Measurements from ENCODE around the gene UBE2R2. TPM values are rescaled to one million over a fixed set of nuclear protein-coding genes. Genes with fewer than 3 reads are reported as not detected.
A peak's percentile ranks its signal among the peaks of the same experiment; 100 is the strongest.

Gene UBE2R2
- total RNA-seq, 2 experiments from 2014 or later, result 33.1 to 36.6 TPM

GRCh38 chr9:33884856-33885701, 68.1 kb downstream of the UBE2R2 start:
- H3K27me3 Mint-ChIP-seq, result no peaks in the 10 kb centered on the region
- peak overlapping the region; percentile 1 for H3K27ac Mint-ChIP-seq
- H3K4me3 Mint-ChIP-seq, result no peak overlapping the region
- peaks cover 4% of the 10 kb centered on the region for H3K36me3 Mint-ChIP-seq (ENCODE audit: low read depth)
- no peak for DNase-seq
- POLR2A ChIA-PET, result no interaction called here
- no peaks in the 10 kb centered on the region for H3K9me3 Mint-ChIP-seq
- H3K4me1 Mint-ChIP-seq, result peaks cover 16% of the 10 kb centered on the region
- CTCF ChIA-PET, result interaction anchor here (0.6 to 1.0 kb wide), 3 partner anchors 9 to 517 kb away, joined by 3 to 4 read pairs (median 3); no protein-coding TSS in a partner anchor

GRCh38 chr9:33885948-33886347, 69.0 kb downstream of the UBE2R2 start:
- peaks cover 11% of the 10 kb centered on the region for H3K4me1 Mint-ChIP-seq
- no peaks in the 10 kb centered on the region for H3K27me3 Mint-ChIP-seq
- no peak overlapping the region for H3K4me3 Mint-ChIP-seq
- ChIA-PET CTCF (interaction anchor here (0.6 kb wide), 1 partner anchor 62 kb away, joined by 3 read pairs; no protein-coding TSS in a partner anchor), POLR2A (no interaction called here)
- no peak overlapping the region for H3K27ac Mint-ChIP-seq
- H3K36me3 Mint-ChIP-seq (ENCODE audit: low read depth), result peaks cover 4% of the 10 kb centered on the region
- DNase-seq, result no peak
- H3K9me3 Mint-ChIP-seq, result no peaks in the 10 kb centered on the region

GRCh38 chr9:33893861-33894260, 76.9 kb downstream of the UBE2R2 start:
- Mint-ChIP-seq H3K36me3 (ENCODE audit: low read depth) (peaks cover 9% of the 10 kb centered on the region), H3K4me1 (no peaks in the 10 kb centered on the region), H3K27ac (peak overlapping the region; percentile 25), H3K27me3 (no peaks in the 10 kb centered on the region), H3K4me3 (no peak overlapping the region), H3K9me3 (no peaks in the 10 kb centered on the region)
- no peak for DNase-seq
- POLR2A ChIA-PET, result no interaction called here
- CTCF ChIA-PET, result interaction anchor here (0.7 to 1.4 kb wide), 3 partner anchors 9 to 124 kb away, joined by 3 to 4 read pairs (median 3); no protein-coding TSS in a partner anchor

- Mint-ChIP-seq H3K4me1 (no peaks in the 10 kb centered on the region), H3K36me3 (ENCODE audit: low read depth) (peaks cover 9% of the 10 kb centered on the region), H3K27me3 (no peaks in the 10 kb centered on the region), H3K9me3 (no peaks in the 10 kb centered on the region), H3K27ac (no peak overlapping the region), H3K4me3 (no peak overlapping the region)
- ChIA-PET CTCF (interaction anchor here (1.2 to 1.4 kb wide), 2 partner anchors 9 to 81 kb away, joined by 3 to 4 read pairs; no protein-coding TSS in a partner anchor), POLR2A (no interaction called here)
- DNase-seq, result no peak
Measured at GRCh38 chr9:33894316-33894715, 77.4 kb downstream of the UBE2R2 start.

GRCh38 chr9:33903157-33903780, 86.3 kb downstream of the UBE2R2 start:
- DNase-seq, result no peak
- H3K27me3 Mint-ChIP-seq, result no peaks in the 10 kb centered on the region
- POLR2A ChIA-PET, result no interaction called here
- no peak overlapping the region for H3K27ac Mint-ChIP-seq
- CTCF ChIA-PET, result interaction anchor here (0.5 to 0.7 kb wide), 3 partner anchors 19 to 67 kb away, joined by 3 read pairs; no protein-coding TSS in a partner anchor
- peaks cover 3% of the 10 kb centered on the region for H3K4me1 Mint-ChIP-seq
- H3K36me3 Mint-ChIP-seq (ENCODE audit: low read depth), result peaks cover 25% of the 10 kb centered on the region
- H3K9me3 Mint-ChIP-seq, result no peaks in the 10 kb centered on the region
- no peak overlapping the region for H3K4me3 Mint-ChIP-seq

GRCh38 chr9:33905137-33905536, 88.2 kb downstream of the UBE2R2 start:
- no peak for DNase-seq
- H3K9me3 Mint-ChIP-seq, result no peaks in the 10 kb centered on the region

GRCh38 chr9:33906769-33907168, 89.8 kb downstream of the UBE2R2 start:
- POLR2A ChIA-PET, result no interaction called here

More at GRCh38 chr9:33905137-33905536, 88.2 kb downstream of the UBE2R2 start:
- no peaks in the 10 kb centered on the region for H3K27me3 Mint-ChIP-seq
- CTCF ChIA-PET, result interaction anchor here (0.5 kb wide), 1 partner anchor 51 kb away, joined by 3 read pairs; no protein-coding TSS in a partner anchor
- H3K4me3 Mint-ChIP-seq, result no peak overlapping the region
- no peak overlapping the region for H3K27ac Mint-ChIP-seq
- peaks cover 3% of the 10 kb centered on the region for H3K4me1 Mint-ChIP-seq
- POLR2A ChIA-PET, result no interaction called here
- H3K36me3 Mint-ChIP-seq (ENCODE audit: low read depth), result peaks cover 23% of the 10 kb centered on the region

GRCh38 chr9:33907347-33907746, 90.4 kb downstream of the UBE2R2 start:
- Mint-ChIP-seq H3K4me1 (peaks cover 3% of the 10 kb centered on the region), H3K27ac (no peak overlapping the region), H3K9me3 (no peaks in the 10 kb centered on the region), H3K4me3 (no peak overlapping the region), H3K27me3 (no peaks in the 10 kb centered on the region), H3K36me3 (ENCODE audit: low read depth) (peaks cover 18% of the 10 kb centered on the region)
- CTCF ChIA-PET, result no interaction called here
- POLR2A ChIA-PET, result no interaction called here
- no peak for DNase-seq

More at GRCh38 chr9:33906769-33907168, 89.8 kb downstream of the UBE2R2 start:
- no peak for DNase-seq
- no peak overlapping the region for H3K27ac Mint-ChIP-seq
- no peak overlapping the region for H3K4me3 Mint-ChIP-seq
- H3K9me3 Mint-ChIP-seq, result no peaks in the 10 kb centered on the region
- H3K36me3 Mint-ChIP-seq (ENCODE audit: low read depth), result peaks cover 20% of the 10 kb centered on the region
- H3K27me3 Mint-ChIP-seq, result no peaks in the 10 kb centered on the region
- peaks cover 3% of the 10 kb centered on the region for H3K4me1 Mint-ChIP-seq
- CTCF ChIA-PET, result no interaction called here

- no peak for DNase-seq
- ChIA-PET POLR2A (no interaction called here), CTCF (no interaction called here)
- no peaks in the 10 kb centered on the region for H3K9me3 Mint-ChIP-seq
- H3K27me3 Mint-ChIP-seq, result no peaks in the 10 kb centered on the region
- H3K27ac Mint-ChIP-seq, result no peak overlapping the region
- H3K4me1 Mint-ChIP-seq, result peaks cover 3% of the 10 kb centered on the region
- peaks cover 17% of the 10 kb centered on the region for H3K36me3 Mint-ChIP-seq (ENCODE audit: low read depth)
- H3K4me3 Mint-ChIP-seq, result no peak overlapping the region
Measured at GRCh38 chr9:33908114-33908513, 91.2 kb downstream of the UBE2R2 start.

- CTCF ChIA-PET, result no interaction called here
- Mint-ChIP-seq H3K27me3 (no peaks in the 10 kb centered on the region), H3K4me1 (peaks cover 2% of the 10 kb centered on the region), H3K36me3 (ENCODE audit: low read depth) (peaks cover 11% of the 10 kb centered on the region), H3K27ac (no peak overlapping the region), H3K4me3 (no peak overlapping the region), H3K9me3 (no peaks in the 10 kb centered on the region)
- POLR2A ChIA-PET, result no interaction called here
- DNase-seq, result no peak
Measured at GRCh38 chr9:33908749-33909148, 91.8 kb downstream of the UBE2R2 start.

GRCh38 chr9:33913541-33913940, 96.6 kb downstream of the UBE2R2 start:
- H3K4me3 Mint-ChIP-seq, result no peak overlapping the region
- no peaks in the 10 kb centered on the region for H3K9me3 Mint-ChIP-seq
- CTCF ChIA-PET, result interaction anchor here (2.4 kb wide), 1 partner anchor 11 kb away, joined by 9 read pairs; no protein-coding TSS in a partner anchor
- POLR2A ChIA-PET, result no interaction called here
- H3K36me3 Mint-ChIP-seq (ENCODE audit: low read depth), result peaks cover 36% of the 10 kb centered on the region
- H3K4me1 Mint-ChIP-seq, result no peaks in the 10 kb centered on the region
- H3K27me3 Mint-ChIP-seq, result no peaks in the 10 kb centered on the region
- no peak for DNase-seq
- H3K27ac Mint-ChIP-seq, result no peak overlapping the region

- ChIA-PET CTCF (interaction anchor here (0.6 to 2.4 kb wide), 4 partner anchors 10 to 512 kb away, joined by 3 to 9 read pairs (median 5); no protein-coding TSS in a partner anchor), POLR2A (no interaction called here)
- no peak for DNase-seq
- Mint-ChIP-seq H3K36me3 (ENCODE audit: low read depth) (peaks cover 43% of the 10 kb centered on the region), H3K9me3 (no peaks in the 10 kb centered on the region), H3K4me1 (no peaks in the 10 kb centered on the region), H3K27ac (peak overlapping the region; percentile 64), H3K27me3 (no peaks in the 10 kb centered on the region), H3K4me3 (no peak overlapping the region)
Measured at GRCh38 chr9:33914887-33915628, 98.1 kb downstream of the UBE2R2 start.
